Measurements from ENCODE around the gene CTSE. TPM values are rescaled to one million over a fixed set of nuclear protein-coding genes. Genes with fewer than 3 reads are reported as not detected.

The CTSE gene
- total and polyA plus RNA-seq, 2 experiments from 2014 or later = not detected

- H3K4me3 ChIP-seq = no peak overlapping the region
- DNase-seq (ENCODE audit: low spot score) (no peak), ATAC-seq (no peak)
- Mint-ChIP-seq H3K27ac (no peak overlapping the region), H3K4me3 (no peak overlapping the region), H3K27me3 (ENCODE audit: insufficient read depth, low read depth, poor library complexity) (peaks cover 9% of the 10 kb centered on the region), H3K4me1 (peaks cover 3% of the 10 kb centered on the region; the same call in 2 of the 3 replicates), H3K9me3 (0 out of 3 replicates have a peak, but pooled peaks cover 2% of the 10 kb centered on the region), H3K36me3 (ENCODE audit: low read depth) (no peaks in the 10 kb centered on the region)
- no peaks in the 10 kb centered on the region for H3K27me3 ChIP-seq (ENCODE audit: insufficient read depth)
- H3F3A ChIP-seq (replicated peaks; ENCODE audit: low read depth) = no peaks in the 10 kb centered on the region
- H4K20me1 ChIP-seq (replicated peaks; ENCODE audit: insufficient read depth) = no peaks in the 10 kb centered on the region
- no peaks in the 10 kb centered on the region for H3K79me2 ChIP-seq (replicated peaks; ENCODE audit: insufficient read depth)
- H3K4me2 ChIP-seq = no peak overlapping the region
- peaks cover 7% of the 10 kb centered on the region; the same call in 1 of the 2 replicates for H3K4me1 ChIP-seq (ENCODE audit: insufficient read depth)
- H3K36me3 ChIP-seq (ENCODE audit: insufficient read depth) = no peaks in the 10 kb centered on the region
- H2AFZ ChIP-seq = no peak overlapping the region
- H3K9me2 ChIP-seq (ENCODE audit: insufficient read depth) = peaks cover 14% of the 10 kb centered on the region; the same call in 1 of the 2 replicates
- TF ChIP-seq ZNF331 (CRISPR knock-in tag; IDR thresholded peaks at IDR 0.05; ENCODE audit: low read depth) (no peak), JUNB (IDR thresholded peaks at IDR 0.05; ENCODE audit: unreplicated experiment) (no peak), EZH2phosphoT487 (IDR thresholded peaks at IDR 0.05; ENCODE audit: unreplicated experiment) (no peak), CREB1 (CRISPR knock-in tag; IDR thresholded peaks at IDR 0.05; ENCODE audit: low read depth) (no peak)
- TF ChIP-seq, protein P1, sequence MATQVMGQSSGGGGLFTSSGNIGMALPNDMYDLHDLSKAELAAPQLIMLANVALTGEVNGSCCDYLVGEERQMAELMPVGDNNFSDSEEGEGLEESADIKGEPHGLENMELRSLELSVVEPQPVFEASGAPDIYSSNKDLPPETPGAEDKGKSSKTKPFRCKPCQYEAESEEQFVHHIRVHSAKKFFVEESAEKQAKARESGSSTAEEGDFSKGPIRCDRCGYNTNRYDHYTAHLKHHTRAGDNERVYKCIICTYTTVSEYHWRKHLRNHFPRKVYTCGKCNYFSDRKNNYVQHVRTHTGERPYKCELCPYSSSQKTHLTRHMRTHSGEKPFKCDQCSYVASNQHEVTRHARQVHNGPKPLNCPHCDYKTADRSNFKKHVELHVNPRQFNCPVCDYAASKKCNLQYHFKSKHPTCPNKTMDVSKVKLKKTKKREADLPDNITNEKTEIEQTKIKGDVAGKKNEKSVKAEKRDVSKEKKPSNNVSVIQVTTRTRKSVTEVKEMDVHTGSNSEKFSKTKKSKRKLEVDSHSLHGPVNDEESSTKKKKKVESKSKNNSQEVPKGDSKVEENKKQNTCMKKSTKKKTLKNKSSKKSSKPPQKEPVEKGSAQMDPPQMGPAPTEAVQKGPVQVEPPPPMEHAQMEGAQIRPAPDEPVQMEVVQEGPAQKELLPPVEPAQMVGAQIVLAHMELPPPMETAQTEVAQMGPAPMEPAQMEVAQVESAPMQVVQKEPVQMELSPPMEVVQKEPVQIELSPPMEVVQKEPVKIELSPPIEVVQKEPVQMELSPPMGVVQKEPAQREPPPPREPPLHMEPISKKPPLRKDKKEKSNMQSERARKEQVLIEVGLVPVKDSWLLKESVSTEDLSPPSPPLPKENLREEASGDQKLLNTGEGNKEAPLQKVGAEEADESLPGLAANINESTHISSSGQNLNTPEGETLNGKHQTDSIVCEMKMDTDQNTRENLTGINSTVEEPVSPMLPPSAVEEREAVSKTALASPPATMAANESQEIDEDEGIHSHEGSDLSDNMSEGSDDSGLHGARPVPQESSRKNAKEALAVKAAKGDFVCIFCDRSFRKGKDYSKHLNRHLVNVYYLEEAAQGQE (IDR thresholded peaks at IDR 0.05; ENCODE audit: unreplicated experiment) = no peak
- no peak overlapping the region for H3K27ac ChIP-seq (ENCODE audit: low read depth)
These were observed 929 bp downstream of the CTSE start for GRCh38 chr1:206022766-206023165.

GRCh38 chr1:206021626-206022365 is 1.9 kb downstream of the CTSE start:
- ATAC-seq (no peak), DNase-seq (ENCODE audit: low spot score) (no peak)
- Mint-ChIP-seq H3K9me3 (0 out of 3 replicates have a peak, but pooled peaks cover 5% of the 10 kb centered on the region), H3K4me1 (peaks cover 3% of the 10 kb centered on the region; the same call in 2 of the 3 replicates), H3K4me3 (no peak overlapping the region), H3K36me3 (ENCODE audit: low read depth) (no peaks in the 10 kb centered on the region), H3K27me3 (ENCODE audit: insufficient read depth, low read depth, poor library complexity) (peaks cover 5% of the 10 kb centered on the region), H3K27ac (no peak overlapping the region)
- H3K27me3 ChIP-seq (ENCODE audit: insufficient read depth) = no peaks in the 10 kb centered on the region
- peaks cover 7% of the 10 kb centered on the region; the same call in 1 of the 2 replicates for H3K4me1 ChIP-seq (ENCODE audit: insufficient read depth)
- no peak overlapping the region for H3K27ac ChIP-seq (ENCODE audit: low read depth)
- H2AFZ ChIP-seq = no peak overlapping the region
- no peaks in the 10 kb centered on the region for H3K36me3 ChIP-seq (ENCODE audit: insufficient read depth)
- H3F3A ChIP-seq (replicated peaks; ENCODE audit: low read depth) = no peaks in the 10 kb centered on the region
- H3K79me2 ChIP-seq (replicated peaks; ENCODE audit: insufficient read depth) = no peaks in the 10 kb centered on the region
- no peaks in the 10 kb centered on the region for H4K20me1 ChIP-seq (replicated peaks; ENCODE audit: insufficient read depth)
- H3K4me2 ChIP-seq = no peak overlapping the region
- H3K9me2 ChIP-seq (ENCODE audit: insufficient read depth) = peaks cover 12% of the 10 kb centered on the region; the same call in 1 of the 2 replicates
- no peak overlapping the region for H3K4me3 ChIP-seq
- TF ChIP-seq EZH2phosphoT487 (IDR thresholded peaks at IDR 0.05; ENCODE audit: unreplicated experiment) = no peak
- no peak for TF ChIP-seq POLR2AphosphoS5 (IDR thresholded peaks at IDR 0.05; ENCODE audit: low read depth)
- no peak for TF ChIP-seq ETS1 (IDR thresholded peaks at IDR 0.05)
- no peak for TF ChIP-seq ZNF462 (CRISPR knock-in tag; IDR thresholded peaks at IDR 0.05)
- no peak for TF ChIP-seq CREB1 (CRISPR knock-in tag; IDR thresholded peaks at IDR 0.05; ENCODE audit: low read depth)
- no peak for TF ChIP-seq EZH2 (IDR thresholded peaks at IDR 0.05; ENCODE audit: low read depth, unreplicated experiment)
- TF ChIP-seq ZNF331 (CRISPR knock-in tag; IDR thresholded peaks at IDR 0.05; ENCODE audit: low read depth) = no peak
- TF ChIP-seq JUNB (IDR thresholded peaks at IDR 0.05; ENCODE audit: unreplicated experiment) = no peak
